B cell (primary cell): ENCODE measurements around the gene EFNA2.

Experiments
- CTCF ChIP-seq: fragments of 200-600 bp; IDR thresholded peaks from one replicate; pipeline ENCODE4 v1.8.0; 2022; ENCODE audit warnings: antibody characterized with exemption, mild to moderate bottlenecking
- EZH2 ChIP-seq: IDR thresholded peaks from 2 replicates; pipeline ENCODE4 v1.6.1; 2012; ENCODE audit warnings: borderline replicate concordance, low read depth, mild to moderate bottlenecking, moderate library complexity, low read length; ENCODE audit not compliant: insufficient read depth, poor library complexity, severe bottlenecking

GRCh38 chr19:1262623-1263123 lies 23.0 kb upstream of the EFNA2 start:
- TF ChIP-seq CTCF (no peak), EZH2 (no peak)
